Small intestine (tissue), 7 donors: ENCODE results near the gene SCN2A. TPM values are rescaled to one million over a fixed set of nuclear protein-coding genes. Genes with fewer than 3 reads are reported as not detected.
"Not testable (repeated sequence)": the region's sequence is repeated elsewhere in the genome, so short reads cannot be mapped to it uniquely, and the experiment has no call there.

ENCODE experiments used
- DNase-seq, 2 donors: peaks; one replicate each; pipeline versions ENCODE4 v3.0.0 to v3.0.0-alpha.2; 2013
- FAIRE-seq: peaks from 2 replicates; lab custom pipeline; 2012; peaks lifted over from hg19 to GRCh38; lab: Jason Lieb, UNC
- H3K27ac ChIP-seq, 3 donors: one replicate each; pipeline ENCODE4 v1.5.1; 2013; ENCODE audit warnings: low read length in 2 of 3, mild to moderate bottlenecking in 2 of 3, control low read depth in 1 of 3, inconsistent platforms in 1 of 3, low read depth in 1 of 3, moderate library complexity in 1 of 3
- H3K27me3 ChIP-seq, 3 donors: one replicate each; pipeline ENCODE4 v1.6.1; 2013; ENCODE audit warnings: low read length in 3 of 3, inconsistent platforms in 1 of 3; ENCODE audit not compliant: control insufficient read depth in 3 of 3, insufficient read depth in 3 of 3
- H3K36me3 ChIP-seq, 3 donors: one replicate each; pipeline ENCODE4 v1.6.1; 2013; ENCODE audit warnings: low read length in 3 of 3, inconsistent platforms in 1 of 3, low read depth in 1 of 3, mild to moderate bottlenecking in 1 of 3, moderate library complexity in 1 of 3; ENCODE audit not compliant: control insufficient read depth in 3 of 3, insufficient read depth in 2 of 3
- H3K4me1 ChIP-seq, 3 donors: one replicate each; pipeline ENCODE4 v1.6.1; 2013; ENCODE audit warnings: low read length in 2 of 3, inconsistent platforms in 1 of 3, low read depth in 1 of 3, mild to moderate bottlenecking in 1 of 3, moderate library complexity in 1 of 3; ENCODE audit not compliant: control insufficient read depth in 3 of 3, insufficient read depth in 2 of 3
- H3K4me3 ChIP-seq, 3 donors: one replicate each; pipeline ENCODE4 v1.5.1; 2013; ENCODE audit warnings: low read length in 3 of 3, control low read depth in 1 of 3, inconsistent platforms in 1 of 3, low read depth in 1 of 3, mild to moderate bottlenecking in 1 of 3, moderate library complexity in 1 of 3
- H3K9me3 ChIP-seq, 2 donors: one replicate each; pipeline ENCODE4 v1.6.1; 2013; ENCODE audit warnings: low read depth in 1 of 2, low read length in 1 of 2; ENCODE audit not compliant: control insufficient read depth in 2 of 2, insufficient read depth in 1 of 2
- WGBS, 3 donors: extraction: QIAGEN DNeasy Blood & Tissue Kit; methylation state at CpG; one replicate each; pipeline ENCODE4 v1.1.7; 2013; 5-methylcytosine and 5-hydroxymethylcytosine counted together
- polyA plus RNA-seq, 4 donors: library from polyadenylated mRNA; stranded (reverse) in 3 of 4; unstranded in 1 of 4; fragments of 200-250 nt in 3 of 4; fragments of 120-200 nt in 1 of 4; gene quantifications; one replicate each; pipeline versions ENCODE4 v1.2.1 to v1.2.3, GENCODE V29; 2013
- donor health status: healthy with polysubstance abuse.
- donor health status: control.
- donor health status: control.
- donor health status: Bipolar disorder and iron deficiency.
- donor health status: healthy.

The SCN2A gene
- polyA plus RNA-seq, 4 donors = 0.25 to 0.54 TPM; not detected in 2

GRCh38 chr2:165260347-165260746, 21.1 kb downstream of the SCN2A start:
- H3K4me1 ChIP-seq = not testable (repeated sequence)

DNA sequence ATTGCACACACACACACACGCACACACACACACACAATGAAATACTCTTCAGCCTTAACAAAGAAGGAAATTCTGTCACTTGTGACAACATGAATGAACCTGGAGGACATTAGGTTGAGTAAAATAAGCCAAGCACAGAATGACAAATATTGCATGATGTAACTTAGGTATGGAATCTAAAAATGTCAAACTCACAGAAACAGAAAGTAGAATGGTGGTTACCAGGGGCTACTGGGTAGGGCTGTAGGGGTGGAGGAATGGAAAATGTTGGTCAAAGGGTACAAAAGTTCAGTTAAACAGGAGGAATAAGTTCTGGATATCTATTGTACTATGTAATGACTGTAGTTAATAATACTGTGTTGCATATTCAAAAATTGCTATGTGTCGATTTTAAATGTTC, 29.5 kb downstream of the SCN2A start:
- no peaks in the 10 kb centered on the region for H3K36me3 ChIP-seq
- no peak overlapping the region for H3K4me3 ChIP-seq
- no peaks in the 10 kb centered on the region for H3K27me3 ChIP-seq
- DNase-seq (peak in 1 of 2 donors; percentile 4), FAIRE-seq (no peak)
- H3K4me1 ChIP-seq = no peaks in the 10 kb centered on the region
- 48 to 65% (median 64%) methylated on average over 2 of the region's 2 CpGs for WGBS, 3 donors
- no peaks in the 10 kb centered on the region for H3K9me3 ChIP-seq
- no peak overlapping the region for H3K27ac ChIP-seq

More at GRCh38 chr2:165260347-165260746, 21.1 kb downstream of the SCN2A start:
- DNase-seq, H3K27me3 ChIP-seq, FAIRE-seq, H3K4me3 ChIP-seq, H3K27ac ChIP-seq, H3K9me3 ChIP-seq, H3K36me3 ChIP-seq: not testable (repeated sequence)
- 79 to 88% (median 82%) methylated on average over 2 of the region's 2 CpGs for WGBS, 3 donors

DNA sequence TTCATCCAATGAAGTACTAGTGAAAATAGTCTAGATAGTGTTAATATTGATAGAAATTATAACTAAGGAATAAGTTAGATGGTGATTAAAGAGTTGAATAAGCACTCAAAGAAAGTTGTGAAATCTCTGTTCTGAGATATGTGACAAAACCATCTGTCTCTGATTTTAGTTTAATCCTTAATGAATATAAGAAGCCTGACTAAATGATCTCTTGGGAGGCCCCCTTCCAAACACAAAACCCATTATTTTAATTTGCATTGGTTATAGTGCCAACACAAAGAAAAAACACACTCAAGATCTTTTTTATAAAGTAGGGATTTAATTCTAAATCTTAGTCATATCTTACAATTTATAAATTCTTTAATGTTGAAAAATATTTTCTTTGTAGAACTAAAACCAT, 34.0 kb downstream of the SCN2A start:
- Histone ChIP-seq H3K27me3 (no peaks in the 10 kb centered on the region), H3K4me1 (no peaks in the 10 kb centered on the region), H3K4me3 (no peak overlapping the region), H3K36me3 (no peaks in the 10 kb centered on the region), H3K9me3 (no peaks in the 10 kb centered on the region), H3K27ac (no peak overlapping the region)
- FAIRE-seq (no peak), DNase-seq (no peak)

DNA sequence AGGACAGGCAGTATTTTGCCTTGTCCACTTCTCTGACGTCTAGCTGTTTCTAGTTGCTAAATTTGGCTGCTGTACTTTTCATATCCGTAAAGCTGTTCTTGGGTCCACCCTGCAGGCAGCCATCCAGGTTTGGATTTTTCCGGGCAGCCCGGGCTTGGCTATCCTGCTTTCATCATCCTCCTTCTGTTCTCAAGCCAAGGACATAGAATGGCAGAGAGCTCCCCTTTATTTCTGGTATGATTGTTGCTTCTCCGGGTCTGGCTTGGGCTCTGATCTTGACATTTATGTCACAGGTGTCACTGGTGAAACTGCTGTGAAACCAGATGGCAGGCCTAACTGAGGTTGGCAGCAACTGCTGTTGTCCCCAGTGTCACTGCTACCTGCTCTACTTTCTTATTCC, 35.5 kb downstream of the SCN2A start:
- no peak for DNase-seq
- Histone ChIP-seq H3K4me1 (no peaks in the 10 kb centered on the region), H3K4me3 (no peak overlapping the region), H3K36me3 (no peaks in the 10 kb centered on the region), H3K27me3 (no peaks in the 10 kb centered on the region), H3K9me3 (no peaks in the 10 kb centered on the region), H3K27ac (peak overlapping the region in 1 of 3 donors; percentile 15)
- FAIRE-seq = no peak
- 64 to 76% (median 71%) methylated on average over 5 of the region's 5 CpGs for WGBS, 3 donors

- H3K4me1 ChIP-seq = no peaks in the 10 kb centered on the region
- no peak overlapping the region for H3K4me3 ChIP-seq
- FAIRE-seq (no peak), DNase-seq (no peak)
- H3K27me3 ChIP-seq = no peaks in the 10 kb centered on the region
- H3K27ac ChIP-seq = no peak overlapping the region
- H3K36me3 ChIP-seq = no peaks in the 10 kb centered on the region
- H3K9me3 ChIP-seq = no peaks in the 10 kb centered on the region
- 74 to 95% (median 84%) methylated on average over 2 of the region's 2 CpGs for WGBS, 3 donors
Observed at GRCh38 chr2:165275932-165276331, 36.7 kb downstream of the SCN2A start.

DNA sequence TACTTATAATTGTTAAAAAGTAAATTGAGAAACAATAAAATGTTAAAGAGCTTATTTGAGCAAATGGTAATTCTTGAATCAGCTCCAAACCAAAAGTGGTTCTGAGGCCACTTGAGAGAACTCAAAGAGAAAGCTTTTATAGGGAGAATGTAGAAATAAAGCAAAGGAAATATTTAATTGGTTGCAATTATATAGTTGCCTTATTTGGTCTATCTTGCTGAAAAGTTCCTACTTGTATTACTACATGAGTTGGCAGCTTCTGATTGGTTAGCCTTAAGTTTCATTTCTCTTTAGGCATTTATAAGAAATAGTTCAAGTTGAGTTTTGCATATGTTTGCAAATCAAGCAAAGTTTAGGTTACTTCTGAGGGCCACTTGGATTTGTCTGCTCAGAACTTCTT, 38.1 kb downstream of the SCN2A start:
- no peak for DNase-seq
- H3K4me1 ChIP-seq = no peaks in the 10 kb centered on the region
- FAIRE-seq = no peak
- H3K36me3 ChIP-seq = no peaks in the 10 kb centered on the region
- no peak overlapping the region for H3K27ac ChIP-seq
- no peak overlapping the region for H3K4me3 ChIP-seq
- H3K27me3 ChIP-seq = no peaks in the 10 kb centered on the region
- no peaks in the 10 kb centered on the region for H3K9me3 ChIP-seq

GRCh38 chr2:165277860-165278656, 38.8 kb downstream of the SCN2A start:
- Histone ChIP-seq H3K4me1 (no peaks in the 10 kb centered on the region), H3K27me3 (no peaks in the 10 kb centered on the region), H3K36me3 (no peaks in the 10 kb centered on the region), H3K9me3 (no peaks in the 10 kb centered on the region), H3K27ac (no peak overlapping the region), H3K4me3 (no peak overlapping the region)
- 62 to 63% (median 63%) methylated on average over 5 of the region's 5 CpGs for WGBS, 3 donors
- DNase-seq (no peak), FAIRE-seq (no peak)

- 69 to 72% (median 69%) methylated on average over 4 of the region's 4 CpGs for whole genome bisulfite sequencing, 3 donors
- FAIRE-seq = no peak
- Histone ChIP-seq H3K27me3 (no peaks in the 10 kb centered on the region), H3K27ac (no peak overlapping the region), H3K9me3 (no peaks in the 10 kb centered on the region), H3K4me3 (no peak overlapping the region), H3K4me1 (no peaks in the 10 kb centered on the region), H3K36me3 (no peaks in the 10 kb centered on the region)
- DNase-seq = no peak
Observed at GRCh38 chr2:165280356-165280755, 41.1 kb downstream of the SCN2A start.

DNA sequence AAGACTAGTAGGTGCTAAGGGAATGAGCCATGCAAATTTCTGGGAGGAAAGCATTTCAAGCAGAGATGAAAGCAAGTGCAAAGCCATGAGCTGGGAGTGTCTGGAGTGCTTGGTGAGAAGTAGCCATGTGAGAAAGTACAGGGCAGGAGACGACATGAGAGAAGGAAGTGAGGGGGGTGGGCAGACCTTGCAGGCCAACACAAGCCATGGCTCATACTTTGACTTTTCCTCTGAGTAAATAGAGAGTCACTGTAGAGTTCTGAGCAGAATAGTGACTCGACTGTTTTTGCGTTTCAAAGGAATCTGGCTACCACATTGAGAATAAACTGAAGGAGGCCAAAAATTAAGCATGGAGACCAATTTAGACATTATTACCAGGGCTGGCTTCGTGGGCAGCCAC, 42.2 kb downstream of the SCN2A start:
- FAIRE-seq (no peak), DNase-seq (no peak)
- H3K4me3 ChIP-seq = no peak overlapping the region
- no peaks in the 10 kb centered on the region for H3K27me3 ChIP-seq
- H3K9me3 ChIP-seq = no peaks in the 10 kb centered on the region
- H3K36me3 ChIP-seq = no peaks in the 10 kb centered on the region
- WGBS, 3 donors = 65 to 72% (median 71%) methylated on average over 4 of the region's 4 CpGs
- H3K4me1 ChIP-seq = no peaks in the 10 kb centered on the region
- H3K27ac ChIP-seq = no peak overlapping the region
